ENCODE results near the gene GINM1. TPM values are rescaled to one million over a fixed set of nuclear protein-coding genes. Genes with fewer than 3 reads are reported as not detected.

Gene GINM1, protein sequence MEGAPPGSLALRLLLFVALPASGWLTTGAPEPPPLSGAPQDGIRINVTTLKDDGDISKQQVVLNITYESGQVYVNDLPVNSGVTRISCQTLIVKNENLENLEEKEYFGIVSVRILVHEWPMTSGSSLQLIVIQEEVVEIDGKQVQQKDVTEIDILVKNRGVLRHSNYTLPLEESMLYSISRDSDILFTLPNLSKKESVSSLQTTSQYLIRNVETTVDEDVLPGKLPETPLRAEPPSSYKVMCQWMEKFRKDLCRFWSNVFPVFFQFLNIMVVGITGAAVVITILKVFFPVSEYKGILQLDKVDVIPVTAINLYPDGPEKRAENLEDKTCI
- total RNA-seq (2022; extraction: Qiagen RNA extraction), result 24.2 to 31.0 TPM (median 26.6 TPM) in 5 replicates

DNA sequence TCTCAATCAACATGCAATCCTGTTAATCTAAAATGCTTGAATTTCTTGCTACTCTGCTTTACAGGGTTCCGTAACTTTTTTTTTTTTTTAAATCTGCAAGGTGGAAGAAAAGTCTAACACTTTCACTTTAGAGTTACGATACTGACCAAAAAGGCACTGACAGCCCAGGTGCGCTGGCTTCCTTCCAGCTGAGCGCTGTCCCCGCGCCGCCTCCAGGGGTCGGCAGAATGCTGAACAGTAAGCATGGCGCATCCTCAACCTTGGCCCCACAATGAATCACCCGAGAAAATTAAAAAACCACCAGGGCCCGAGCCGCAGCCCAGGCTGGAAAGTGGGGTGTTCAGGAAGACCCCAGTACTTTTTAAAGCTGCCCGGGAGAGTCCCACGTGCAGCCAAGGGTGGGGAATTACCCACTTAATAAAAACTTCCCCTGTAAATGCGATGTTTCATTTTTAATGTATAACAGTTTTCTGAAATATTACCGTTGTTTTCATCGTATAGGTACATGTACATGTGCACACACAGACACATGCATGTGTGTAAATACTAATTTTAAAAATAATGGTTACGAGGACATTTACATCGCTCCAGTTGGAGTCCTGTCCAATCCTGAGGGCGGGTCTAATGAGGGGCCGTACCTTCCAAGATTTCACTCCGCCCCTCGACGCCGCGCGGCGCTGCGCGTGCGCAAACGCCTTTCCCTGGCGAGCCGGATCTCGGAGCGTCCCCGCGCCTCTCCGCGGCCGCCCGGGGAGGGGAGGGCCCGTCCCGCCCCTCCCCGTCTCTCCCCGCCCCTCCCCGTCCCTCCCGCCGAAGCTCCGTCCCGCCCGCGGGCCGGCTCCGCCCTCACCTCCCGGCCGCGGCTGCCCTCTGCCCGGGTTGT is at the start of gene GINM1:
Gene GINM1 (plus strand): TSS at position 849 of the 883 bp plus-strand sequence. CDS start 40 bp downstream, outside the sequence.

DNA sequence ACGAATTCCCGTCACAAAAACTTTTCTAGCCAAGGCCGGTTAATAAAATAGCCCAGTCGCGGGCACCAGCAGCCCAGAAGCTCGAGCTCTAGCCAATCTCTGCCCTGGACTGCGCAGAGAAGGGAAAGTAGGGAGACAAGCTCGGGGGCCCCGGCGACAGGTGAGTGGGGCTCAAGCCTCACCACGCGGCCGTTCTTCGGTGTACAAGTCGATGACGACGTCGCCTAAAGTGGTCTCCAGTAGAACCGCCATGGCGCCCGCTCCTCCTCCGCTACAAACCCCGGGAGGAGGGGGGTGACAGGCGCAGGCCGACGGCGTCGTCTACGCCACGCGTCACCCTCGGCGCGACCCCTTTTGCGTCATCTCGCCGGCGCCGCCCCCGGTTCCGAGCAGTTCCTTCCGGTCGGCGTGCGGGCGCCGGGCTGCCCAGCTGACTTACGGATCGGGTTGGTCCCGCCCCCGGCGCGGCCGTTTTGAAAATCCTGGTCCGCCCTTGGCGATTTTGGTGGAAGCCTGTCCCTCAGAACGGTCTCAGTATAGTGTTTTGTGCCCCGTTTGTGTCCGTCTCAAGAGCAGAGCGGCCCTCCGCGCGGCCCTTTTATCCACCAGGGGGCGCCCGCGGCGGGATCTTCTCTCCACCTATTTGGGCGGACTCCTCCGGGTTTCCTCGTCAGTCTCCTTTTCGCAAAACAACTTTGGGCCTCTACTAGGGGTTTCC is 20.3 kb upstream of the GINM1 start, which contains the start of gene PPIL4:
Gene PPIL4 (minus strand): TSS at position 290 of the 718 bp plus-strand sequence. CDS start 38 bp downstream, at position 252.

Other genes with a start within 250 kb of the GINM1 start
- 22.8 to 31.3 TPM (median 26.2 TPM) in 5 replicates for gene TAB2, start 248.7 kb upstream of the GINM1 start, total RNA-seq (2022; extraction: Qiagen RNA extraction)
- gene SUMO4, start 166.1 kb upstream of the GINM1 start, total RNA-seq (2022; extraction: Qiagen RNA extraction), result not detected in 5 replicates
- gene ZC3H12D, start 81.4 kb upstream of the GINM1 start, total RNA-seq (2022; extraction: Qiagen RNA extraction), result 0.02 to 0.12 TPM (median 0.06 TPM) in 4 of 5 replicates, not detected in the other
- gene PPIL4, start 20.3 kb upstream of the GINM1 start, total RNA-seq (2022; extraction: Qiagen RNA extraction), result 10.7 to 18.6 TPM (median 13.3 TPM) in 5 replicates
- gene KATNA1, start 82.3 kb downstream of the GINM1 start, total RNA-seq (2022; extraction: Qiagen RNA extraction), result 9.8 to 12.5 TPM (median 11.6 TPM) in 5 replicates
- 5.8 to 9.1 TPM (median 7.6 TPM) in 5 replicates for gene LATS1, start 151.7 kb downstream of the GINM1 start, total RNA-seq (2022; extraction: Qiagen RNA extraction)
- 12.3 to 15.6 TPM (median 14.4 TPM) in 5 replicates for gene NUP43, start 180.2 kb downstream of the GINM1 start, total RNA-seq (2022; extraction: Qiagen RNA extraction)
- gene PCMT1, start 183.4 kb downstream of the GINM1 start, total RNA-seq (2022; extraction: Qiagen RNA extraction), result 85.4 to 103 TPM (median 86.9 TPM) in 5 replicates

All from A549 treated with Mapracorat at 1 μM for 4 hours (cell line).